HG03432 (cell line): ENCODE results near the gene FPR3.
"Not testable (repeated sequence)": the region's sequence is repeated elsewhere in the genome, so short reads cannot be mapped to it uniquely, and the experiment has no call there.

Source experiments
- ATAC-seq: cut with Tn5 transposase; IDR thresholded peaks from one replicate; pipeline ENCODE4 v1.9.1; 2021; ENCODE audit warnings: mild to moderate bottlenecking, moderate library complexity; ENCODE audit not compliant: unreplicated experiment

The FPR3 gene

DNA sequence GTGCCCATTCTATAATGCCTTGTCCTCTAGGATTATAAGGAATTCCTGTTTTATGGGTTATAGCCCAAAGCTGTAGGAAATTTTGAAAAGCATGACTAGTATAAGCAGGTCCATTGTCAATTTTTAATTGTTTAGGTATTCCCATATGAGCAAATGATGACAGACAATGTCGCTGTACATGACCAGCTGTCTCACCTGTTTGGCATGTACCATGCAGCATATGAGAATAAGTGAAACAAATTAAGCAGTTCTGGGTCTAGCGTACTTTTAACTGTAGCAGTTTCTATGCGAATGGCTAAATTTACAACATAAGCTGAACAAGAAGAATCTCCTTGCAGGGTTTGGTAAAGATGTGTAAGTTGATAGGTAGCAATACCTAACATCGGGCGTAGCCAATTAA, 11.6 kb downstream of the FPR3 start:
- ATAC-seq: not testable (repeated sequence)

DNA sequence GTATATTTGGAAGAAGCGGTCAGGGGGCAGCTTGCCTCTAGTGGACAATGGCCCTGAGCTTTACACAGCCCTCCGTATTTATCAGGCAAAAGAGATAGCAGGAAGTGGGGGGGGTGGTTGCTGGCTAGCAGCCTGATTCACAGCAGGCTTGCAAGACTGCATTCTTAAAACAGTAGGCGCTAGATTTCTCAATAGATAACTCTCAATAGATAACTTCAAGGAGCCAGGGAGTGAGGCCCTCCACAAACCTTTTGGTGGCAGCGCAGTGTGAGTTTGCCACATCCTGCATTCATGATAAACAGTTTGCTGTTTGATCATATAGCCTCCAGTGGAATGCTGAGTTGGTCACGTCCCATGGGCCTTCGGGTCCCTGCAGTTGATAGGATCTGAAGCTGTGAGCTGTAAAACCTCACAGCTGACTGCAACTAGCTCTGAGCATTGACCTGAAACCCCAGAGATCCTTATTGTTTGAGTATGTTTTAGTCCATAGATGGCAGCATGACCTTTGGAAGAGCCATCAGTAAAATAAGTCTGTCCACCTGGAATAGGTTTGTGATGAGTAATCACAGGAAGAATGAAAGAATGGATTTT, 12.2 kb downstream of the FPR3 start:
- ATAC-seq: no peak

DNA sequence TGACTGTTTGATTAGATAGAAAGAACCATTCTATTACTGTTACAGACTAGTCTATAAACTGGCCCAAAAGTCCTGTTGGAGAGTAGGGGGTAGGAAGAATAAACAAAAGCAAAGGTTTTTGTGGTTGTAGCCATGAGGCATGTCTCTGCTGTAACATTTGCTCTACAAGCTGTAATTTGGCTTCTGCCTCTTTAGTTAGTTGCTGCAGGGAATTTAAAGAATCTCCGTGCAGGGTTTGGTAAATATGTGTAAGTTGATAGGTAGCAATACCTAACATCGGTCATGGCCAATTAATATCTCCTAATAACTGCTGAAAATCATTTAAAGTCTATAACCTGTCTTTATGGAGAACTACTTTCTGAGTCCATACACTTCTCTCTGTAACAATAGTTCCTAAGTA, 13.0 kb downstream of the FPR3 start:
- no peak for ATAC-seq

DNA sequence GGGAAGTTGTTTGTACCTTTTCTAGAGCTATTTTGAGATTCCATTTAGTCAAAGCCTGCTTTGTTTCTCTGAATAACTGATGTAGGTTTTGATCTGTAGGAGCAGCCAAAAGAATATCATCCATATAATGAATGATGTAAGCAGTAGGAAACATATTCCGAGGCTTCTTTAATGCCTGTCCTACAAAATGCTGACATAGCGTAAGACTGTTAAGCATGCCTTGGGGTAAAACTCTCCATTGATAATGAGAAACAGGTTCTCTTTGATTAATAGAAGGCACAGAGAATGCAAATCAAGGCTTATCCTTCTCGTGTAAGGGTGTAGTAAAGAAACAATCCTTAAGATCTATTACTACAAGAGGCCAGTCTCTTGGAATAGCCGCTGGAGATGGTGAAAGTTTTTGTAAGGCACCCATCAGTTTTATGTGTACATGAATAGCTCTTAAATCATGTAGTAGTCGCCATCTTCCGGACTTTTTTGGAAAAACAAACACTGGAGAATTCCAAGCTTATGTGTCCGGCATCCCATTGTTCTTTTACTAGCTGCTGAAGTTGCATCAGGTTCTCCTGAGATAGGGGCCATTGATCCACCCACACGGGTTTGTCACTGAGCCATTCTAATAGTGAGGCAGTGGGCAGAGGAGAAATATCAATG, 13.5 kb downstream of the FPR3 start:
- no peak for ATAC-seq

DNA sequence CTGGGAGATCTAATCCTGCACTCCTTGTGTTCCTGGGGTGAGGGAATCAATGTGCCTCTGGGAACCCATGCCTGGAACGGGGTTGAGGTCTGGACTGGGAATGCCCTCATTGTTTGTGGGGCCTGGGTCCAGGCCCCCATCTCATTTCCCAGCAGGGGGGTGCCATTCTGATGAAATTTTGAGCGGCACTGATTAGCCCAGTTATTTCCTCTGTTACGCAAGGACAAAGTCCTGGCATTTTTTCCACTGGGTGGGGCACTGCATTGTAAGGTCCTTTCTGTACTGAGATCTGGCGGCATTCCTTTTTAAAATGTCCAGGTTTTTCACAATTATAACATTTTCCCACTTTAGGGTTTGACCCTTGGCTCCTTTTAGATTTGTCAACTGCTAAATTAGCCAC, 14.8 kb downstream of the FPR3 start:
- no peak for ATAC-seq

DNA sequence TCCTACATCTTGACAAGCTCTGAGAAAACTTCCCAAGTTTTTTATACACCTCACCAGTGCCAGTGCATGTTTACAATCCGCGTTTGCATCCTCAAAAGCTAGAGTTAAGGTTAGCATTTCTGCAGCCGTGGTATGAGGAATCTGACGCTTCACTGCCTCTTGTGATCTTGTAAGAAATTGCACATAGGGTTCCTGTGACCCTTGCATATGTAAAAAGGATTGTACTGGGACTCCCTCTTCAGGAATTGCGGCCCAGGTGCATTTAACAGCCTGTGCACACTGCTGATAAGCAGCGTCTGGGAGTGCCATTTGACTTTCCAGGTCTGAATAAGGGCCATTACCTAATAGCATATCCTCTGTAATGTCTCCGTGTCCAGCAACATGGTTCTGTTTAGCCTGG, 15.3 kb downstream of the FPR3 start:
- no peak for ATAC-seq

DNA sequence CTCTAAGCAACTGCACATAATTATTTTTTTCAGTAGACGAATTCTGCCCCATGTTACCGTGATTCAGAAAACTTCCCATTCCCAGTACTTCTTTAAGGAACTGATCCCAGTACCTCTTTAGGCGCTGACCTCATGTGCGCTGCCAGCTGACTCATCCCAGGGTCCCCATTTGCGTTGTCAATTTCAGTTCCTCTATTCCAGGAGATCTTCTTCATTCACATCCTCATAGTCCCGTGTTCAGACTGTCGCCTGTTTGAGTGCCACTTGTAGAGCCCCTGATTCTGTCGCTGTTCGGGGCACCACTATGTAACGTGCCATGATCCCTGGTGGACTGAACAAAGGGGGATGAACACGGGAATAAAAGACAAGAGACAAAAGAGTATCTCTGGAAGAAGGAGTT, 16.4 kb downstream of the FPR3 start:
- ATAC-seq: no peak

DNA sequence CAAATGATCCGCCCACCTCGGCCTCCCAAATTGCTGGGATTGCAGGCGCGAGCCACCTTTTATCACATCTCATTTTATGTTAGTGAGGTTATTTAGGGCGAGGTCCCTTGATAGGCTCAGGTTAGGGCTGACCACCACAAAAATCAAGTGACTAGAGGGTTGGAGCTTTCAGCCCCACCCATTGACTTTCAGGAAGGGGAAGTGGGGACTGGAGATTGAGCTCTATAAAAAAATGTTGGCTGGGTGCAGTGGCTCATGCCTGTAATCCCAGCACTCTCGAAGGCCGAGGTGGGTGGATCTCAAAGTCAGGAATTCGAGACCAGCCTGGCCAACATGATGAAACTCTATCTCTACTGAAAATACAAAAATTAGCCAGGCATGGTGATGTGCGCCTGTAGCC, 20.1 kb downstream of the FPR3 start:
- no peak for ATAC-seq

DNA sequence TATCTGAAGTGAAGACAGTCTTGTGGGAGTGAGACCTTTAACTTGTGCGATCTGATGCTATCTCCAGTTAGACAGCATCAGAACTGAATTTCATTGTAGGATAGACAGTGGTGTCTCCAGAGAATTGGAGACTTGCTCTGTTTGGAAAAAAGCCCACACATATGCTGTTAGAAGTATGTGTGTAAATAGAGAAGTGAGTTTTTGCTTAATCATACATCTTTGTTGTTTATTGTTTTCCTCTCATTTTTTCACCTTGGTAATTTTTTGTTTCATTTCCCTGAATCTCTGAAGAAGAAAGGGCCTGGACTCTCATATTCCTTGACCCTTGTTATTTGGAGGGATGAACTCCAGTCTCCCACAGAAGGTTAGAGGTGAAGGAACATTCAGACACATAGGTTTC, 21.8 kb downstream of the FPR3 start:
- no peak for ATAC-seq

DNA sequence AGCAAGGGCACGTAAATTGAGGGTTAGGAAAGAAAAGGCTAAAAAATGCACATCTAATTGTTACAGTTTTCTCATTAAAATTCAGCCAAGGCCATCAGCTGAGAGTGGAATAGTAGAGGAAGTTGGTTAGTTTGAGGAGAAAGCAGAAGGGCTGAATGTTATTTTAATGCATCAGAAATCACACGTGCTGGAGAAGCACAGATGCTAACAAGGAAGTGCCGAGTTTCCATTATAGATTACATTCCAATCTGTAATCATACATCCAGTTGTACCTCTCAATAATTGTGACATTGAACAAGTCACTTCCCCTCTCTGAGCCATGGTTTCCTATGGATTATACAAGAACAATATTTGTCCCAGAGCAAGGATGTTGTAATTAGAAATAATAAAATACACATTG, 25.1 kb downstream of the FPR3 start:
- ATAC-seq: no peak

DNA sequence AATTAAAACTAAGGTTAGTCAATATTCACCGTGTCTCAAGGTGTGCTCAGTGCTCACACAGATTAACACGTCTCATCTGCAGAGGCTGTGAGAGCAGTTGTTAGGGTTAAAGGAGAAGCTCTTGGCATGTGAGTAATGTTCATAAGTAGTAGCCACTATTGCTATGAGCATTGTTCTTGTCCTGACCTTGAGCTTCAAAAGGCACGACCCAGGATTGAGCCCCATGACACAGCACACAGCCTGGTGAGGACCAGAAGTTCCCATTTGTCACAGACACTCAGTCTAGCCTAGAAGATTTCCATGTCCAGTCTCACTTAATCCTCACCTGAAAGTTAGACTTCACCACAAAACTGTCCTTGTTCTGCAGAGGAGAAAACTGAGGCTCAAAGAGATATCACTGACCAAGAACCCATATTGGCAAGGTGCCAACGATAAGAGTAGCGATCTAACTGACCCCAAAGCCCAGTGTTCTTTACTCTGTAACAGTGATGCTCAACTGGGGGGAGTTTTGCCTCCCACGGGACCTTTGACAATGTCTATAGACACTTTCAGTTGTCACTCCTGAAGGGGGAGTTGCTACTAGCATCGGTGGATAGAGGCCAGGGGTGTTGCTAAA, 26.0 kb downstream of the FPR3 start:
- no peak for ATAC-seq

DNA sequence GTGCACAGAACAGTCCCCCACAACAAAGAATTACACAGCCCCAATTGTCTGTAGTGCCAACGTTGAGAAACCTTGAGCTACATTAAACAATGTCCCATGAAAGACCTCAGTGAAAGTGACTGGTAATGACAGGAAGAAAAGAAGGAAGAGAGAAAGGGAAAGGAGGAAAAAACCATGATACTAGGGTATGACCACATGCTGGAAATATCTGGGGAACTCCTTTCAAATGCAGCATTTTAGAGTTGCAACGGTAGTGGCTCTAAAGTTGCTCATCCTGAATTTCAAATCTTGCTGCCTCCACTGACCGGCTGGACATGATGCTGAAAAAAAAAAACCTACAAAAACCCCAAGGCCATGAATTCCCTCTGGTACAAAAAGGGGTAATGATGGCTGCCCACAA, 26.5 kb downstream of the FPR3 start:
- no peak for ATAC-seq

DNA sequence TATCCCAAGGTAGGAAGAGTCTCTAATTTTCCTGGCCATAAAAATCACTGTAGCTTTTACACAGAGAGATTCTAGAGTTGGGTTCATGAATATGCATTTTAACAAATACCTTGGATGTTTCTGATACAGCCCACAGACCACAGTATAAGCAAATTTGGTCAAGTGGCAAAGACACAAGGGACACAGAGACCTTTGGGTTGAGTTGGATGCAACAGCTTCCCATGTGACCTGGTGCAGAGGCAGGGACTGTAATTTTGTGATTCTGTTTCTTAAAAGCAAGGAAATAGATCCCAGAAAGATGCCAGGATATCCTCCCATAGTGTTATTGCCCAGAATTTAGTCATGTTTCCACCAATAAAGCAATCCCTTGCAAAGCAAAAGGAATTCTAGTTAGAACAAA, 27.0 kb downstream of the FPR3 start:
- no peak for ATAC-seq

DNA sequence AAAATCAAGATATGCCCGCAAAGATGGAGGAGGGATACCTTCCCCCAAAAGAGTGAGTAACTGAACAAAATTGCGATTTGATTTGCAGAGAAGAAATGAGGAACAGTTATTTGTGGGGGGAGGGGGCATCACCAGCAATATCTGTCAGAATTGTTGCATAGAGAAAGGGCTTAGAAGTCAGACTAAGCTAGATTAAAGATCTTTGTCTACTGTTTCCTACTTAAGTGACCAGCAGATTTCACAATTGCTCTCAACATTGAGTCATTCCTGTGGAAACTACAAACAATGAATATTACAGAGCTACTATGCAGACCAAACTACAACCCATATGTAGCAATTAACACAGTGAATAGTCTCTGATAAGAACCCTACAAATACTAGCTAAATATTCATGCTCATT, 27.4 kb downstream of the FPR3 start:
- no peak for ATAC-seq

DNA sequence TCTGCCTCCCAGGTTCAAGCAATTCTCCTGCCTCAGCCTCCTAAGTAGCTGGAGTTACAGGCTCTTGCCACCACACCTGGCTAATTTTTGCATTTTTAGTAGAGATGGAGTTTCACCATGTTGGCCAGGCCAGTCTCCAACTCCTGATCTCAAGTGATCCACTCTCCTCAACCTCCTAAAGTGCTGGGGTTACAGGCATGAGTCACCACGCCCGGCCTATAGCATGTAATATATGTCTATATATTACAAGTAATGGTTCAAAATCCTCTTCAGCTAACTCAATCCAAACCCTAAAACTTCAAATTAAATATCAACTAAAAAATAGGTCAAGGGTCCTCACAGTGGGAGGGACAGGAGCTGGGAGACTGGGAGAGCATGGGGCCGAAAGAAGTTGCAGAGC, 28.0 kb downstream of the FPR3 start:
- no peak for ATAC-seq

DNA sequence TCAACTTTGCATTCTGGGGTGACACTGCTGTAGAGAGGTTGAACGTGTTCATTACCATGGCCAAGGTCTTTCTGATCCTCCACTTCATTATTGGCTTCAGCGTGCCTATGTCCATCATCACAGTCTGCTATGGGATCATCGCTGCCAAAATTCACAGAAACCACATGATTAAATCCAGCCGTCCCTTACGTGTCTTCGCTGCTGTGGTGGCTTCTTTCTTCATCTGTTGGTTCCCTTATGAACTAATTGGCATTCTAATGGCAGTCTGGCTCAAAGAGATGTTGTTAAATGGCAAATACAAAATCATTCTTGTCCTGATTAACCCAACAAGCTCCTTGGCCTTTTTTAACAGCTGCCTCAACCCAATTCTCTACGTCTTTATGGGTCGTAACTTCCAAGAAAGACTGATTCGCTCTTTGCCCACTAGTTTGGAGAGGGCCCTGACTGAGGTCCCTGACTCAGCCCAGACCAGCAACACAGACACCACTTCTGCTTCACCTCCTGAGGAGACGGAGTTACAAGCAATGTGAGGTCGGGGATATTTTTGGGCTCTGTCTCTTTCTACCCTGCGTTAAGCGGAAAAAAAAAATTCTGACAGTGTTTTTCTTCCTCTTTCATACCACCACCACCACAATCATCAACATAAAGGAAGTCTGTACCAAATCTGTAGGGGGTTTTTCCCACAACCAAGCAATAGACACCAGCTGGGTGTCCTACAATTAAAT, 29.5 kb downstream of the FPR3 start:
- ATAC-seq: no peak

DNA sequence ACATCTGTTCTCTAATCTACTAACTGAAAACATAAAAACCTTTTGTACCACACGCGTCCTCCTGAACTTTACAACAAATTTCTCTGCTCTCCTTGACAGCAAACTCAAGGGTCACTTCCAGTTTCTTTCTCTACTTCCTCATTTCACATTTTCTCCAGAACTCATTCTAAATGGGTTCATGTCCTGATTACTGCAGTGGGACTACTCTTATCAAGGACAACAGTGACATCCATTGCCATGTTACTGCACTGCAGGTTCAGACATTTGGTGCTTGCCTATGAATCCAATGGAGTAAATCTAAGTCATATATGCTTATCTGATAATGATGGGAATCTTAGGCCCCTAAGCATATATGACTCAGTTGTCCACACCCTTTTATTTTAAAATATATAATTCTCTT, 35.3 kb downstream of the FPR3 start:
- no peak for ATAC-seq

DNA sequence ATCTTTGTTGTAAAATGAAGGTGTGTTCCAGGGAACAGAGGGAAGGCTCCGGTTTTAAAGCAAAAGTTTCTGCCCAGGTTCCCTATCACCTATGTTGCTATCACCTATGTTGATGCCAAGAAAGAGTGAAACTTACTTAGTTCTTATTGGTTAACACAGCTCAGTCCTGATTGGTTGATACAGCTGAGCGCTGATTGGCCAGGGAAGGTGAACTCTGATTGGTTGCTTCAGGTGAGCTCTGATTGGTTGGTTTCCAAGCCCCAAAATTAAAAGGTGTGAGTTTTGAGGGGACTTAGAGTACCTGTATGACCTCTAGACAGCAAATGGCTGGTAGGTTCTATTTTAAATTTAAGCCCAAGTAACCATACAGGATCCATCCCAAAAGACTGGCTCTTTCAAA, 42.2 kb downstream of the FPR3 start:
- no peak for ATAC-seq

DNA sequence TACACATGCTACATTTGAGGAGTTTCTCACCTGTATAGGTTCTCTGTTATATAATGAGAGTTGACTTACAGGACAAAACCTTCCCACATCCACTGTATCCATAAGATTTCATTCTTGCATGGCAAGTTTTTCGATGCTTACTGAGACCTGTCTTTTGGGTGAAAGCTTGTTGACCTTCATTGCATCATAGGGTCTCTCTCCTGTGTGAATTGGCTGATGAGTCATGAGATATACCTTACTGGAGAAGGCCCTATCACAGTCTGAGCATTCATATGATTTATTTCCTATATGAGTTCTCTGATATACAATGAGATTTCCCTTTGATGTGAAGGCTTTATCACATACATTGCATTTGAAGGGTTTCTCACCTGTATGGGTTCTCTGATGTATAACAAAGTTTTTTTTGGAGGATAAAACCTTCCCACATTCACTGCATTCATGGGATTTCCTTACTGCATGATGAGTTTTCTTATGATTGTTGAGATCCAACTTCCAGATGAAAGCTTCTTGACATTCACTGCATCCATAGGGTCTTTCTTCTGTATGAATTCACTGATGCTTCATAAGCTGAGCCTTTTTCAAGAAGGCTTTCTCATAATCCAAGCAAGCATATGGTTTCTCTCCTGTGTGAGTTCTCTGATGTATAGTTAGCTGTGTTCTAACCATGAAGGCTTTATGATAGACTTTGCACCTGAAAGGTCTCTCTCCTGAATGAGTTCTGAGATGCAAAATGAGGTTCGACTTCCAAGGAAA, 67.1 kb downstream of the FPR3 start:
- ATAC-seq: no peak

DNA sequence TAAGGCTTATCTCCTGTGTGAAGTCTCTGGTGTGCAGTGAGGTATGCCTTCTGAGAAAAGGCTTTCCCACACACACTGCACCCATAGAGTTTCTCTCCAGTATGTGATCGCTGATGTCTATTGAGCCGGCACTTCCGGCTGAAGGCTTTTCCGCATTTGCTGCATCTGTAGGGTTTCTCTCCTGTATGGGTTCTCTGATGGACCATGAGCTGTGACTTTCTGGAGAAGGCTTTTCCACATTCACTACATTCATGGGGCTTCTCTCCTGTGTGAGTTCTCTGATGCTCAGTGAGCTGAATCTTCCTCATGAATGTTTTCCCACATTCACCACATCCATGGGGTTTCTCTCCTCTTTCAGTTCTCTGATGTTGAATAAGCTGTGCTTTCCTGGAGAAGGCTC, 78.1 kb downstream of the FPR3 start:
- no peak for ATAC-seq
